HG03060 (cell line): ENCODE results near the gene MYDGF.

Source experiments
- ATAC-seq: cut with Tn5 transposase; IDR thresholded peaks from one replicate; pipeline ENCODE4 v1.9.1; 2021; ENCODE audit warnings: low read depth, moderate number of reproducible peaks; ENCODE audit not compliant: unreplicated experiment

Gene MYDGF

DNA sequence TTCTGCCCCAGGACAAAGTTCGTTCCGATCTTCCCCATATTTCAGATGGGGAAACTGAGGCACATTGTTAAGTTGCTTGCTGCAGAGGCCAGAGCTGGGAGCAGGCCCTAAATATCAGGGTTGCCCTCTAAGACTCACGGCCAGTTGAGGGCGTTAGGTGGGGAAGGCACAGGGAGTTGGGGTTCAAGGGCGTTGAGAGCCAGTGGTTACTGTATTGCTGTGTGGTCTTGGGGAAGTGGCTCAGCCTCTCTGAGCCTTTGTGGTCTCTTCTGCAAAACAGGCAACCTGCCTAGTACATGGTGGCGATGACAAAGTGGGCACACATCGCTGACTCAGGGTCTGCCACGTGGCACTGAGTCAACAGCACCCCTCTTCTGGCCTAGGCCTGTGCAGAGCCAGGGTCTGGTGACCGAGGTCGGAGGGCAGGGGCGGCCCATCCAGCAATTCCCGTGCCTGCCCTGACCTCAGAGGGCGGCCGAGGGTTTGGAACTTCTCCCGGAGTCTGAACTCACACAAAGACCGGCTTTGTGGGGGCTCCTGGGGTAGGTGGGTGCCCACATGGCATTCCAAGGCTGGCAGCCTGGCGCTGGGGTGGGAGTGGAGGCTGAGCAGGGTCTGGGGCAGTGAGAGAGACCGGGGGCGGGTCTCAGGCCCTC is 20.6 kb downstream of the MYDGF start:
- no peak for ATAC-seq

- no peak for ATAC-seq
These were observed 22.2 kb downstream of the MYDGF start for GRCh38 chr19:4647676-4648644.

DNA sequence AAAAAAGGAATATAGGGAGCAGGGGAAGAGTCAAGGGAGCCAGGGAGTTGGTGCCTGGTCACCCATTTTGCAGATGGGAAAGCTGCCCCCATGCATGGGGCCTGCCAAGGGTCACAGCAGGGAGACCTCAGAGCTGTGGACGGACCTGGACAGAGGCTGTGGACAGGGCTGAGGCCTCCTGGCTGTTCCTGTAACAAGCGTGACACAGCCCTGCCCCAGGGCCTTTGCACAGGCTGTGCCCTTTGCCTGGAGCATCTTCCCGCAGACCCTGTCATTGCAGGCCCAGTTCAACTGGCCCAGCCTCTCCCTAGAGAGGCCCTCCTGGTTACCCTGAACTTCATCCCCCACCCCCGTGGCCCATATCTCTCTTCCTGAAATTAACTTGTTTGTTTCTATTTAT is 24.4 kb downstream of the MYDGF start:
- ATAC-seq = no peak

DNA sequence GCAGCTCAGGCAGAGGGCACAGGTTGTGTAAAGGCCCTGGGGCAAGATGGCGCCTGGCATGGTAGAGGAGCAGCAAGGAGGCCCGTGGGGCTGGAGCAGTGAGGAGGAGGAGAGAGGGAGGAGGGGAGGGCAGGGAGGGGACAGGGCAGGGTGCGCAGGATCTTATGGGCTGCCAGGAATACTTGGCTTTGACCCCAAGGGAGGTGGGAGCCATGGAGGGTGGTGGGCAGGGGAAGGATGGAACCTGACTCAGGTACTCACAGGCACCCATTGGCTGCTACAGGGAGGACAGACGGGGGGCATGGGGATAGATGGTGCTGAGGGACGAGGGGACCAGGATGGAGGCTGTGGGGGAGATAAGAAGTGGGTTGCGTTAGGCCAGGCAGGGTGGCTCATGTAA is 27.5 kb downstream of the MYDGF start:
- no peak for ATAC-seq

GRCh38 chr19:4641132-4641531 is 29.0 kb downstream of the MYDGF start:
- ATAC-seq = no peak

- no peak for ATAC-seq
These were observed 29.7 kb downstream of the MYDGF start for GRCh38 chr19:4640247-4641000.

- ATAC-seq = peak; percentile 15
These were observed 30.5 kb downstream of the MYDGF start for GRCh38 chr19:4639531-4640246.

DNA sequence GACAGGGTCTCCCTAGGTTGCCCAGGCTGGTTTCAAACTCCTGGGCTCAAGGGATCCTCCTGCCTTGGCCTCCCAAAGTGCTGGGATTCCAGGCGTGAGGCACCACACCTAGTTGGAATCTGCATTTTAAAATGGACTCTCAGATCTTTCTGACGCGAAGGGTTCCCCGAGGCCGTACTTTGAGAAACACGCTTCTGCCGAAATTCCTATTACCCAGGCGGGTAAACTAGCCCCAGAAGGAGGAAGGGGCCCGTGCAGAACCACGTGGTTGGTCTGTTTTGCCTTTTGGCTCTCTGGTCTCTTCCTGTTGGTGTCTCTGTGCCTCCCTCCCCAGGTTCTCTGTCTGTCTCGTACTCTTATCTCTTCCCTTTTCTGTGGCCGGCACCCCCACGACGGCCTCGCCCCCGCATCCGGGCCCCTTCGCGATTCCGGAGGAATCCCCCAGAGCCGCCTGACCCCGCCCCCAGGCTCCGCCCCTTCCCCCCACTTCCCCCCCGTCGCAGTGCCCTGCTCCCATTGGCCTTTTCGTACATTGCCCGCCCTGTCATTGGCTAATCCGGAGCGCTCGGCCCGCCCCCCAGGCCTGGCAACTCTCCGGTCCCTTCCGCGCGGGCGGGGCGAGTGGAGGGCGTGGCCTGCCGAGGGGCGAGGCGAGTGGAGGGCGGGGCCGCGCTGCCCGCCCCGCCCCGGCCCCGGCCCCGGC is 31.2 kb downstream of the MYDGF start, which contains the start of gene TNFAIP8L1:
TSS of gene TNFAIP8L1 (plus strand) at position 689 of the 703 bp plus-strand sequence. CDS start 12,354 bp downstream, outside the sequence.
- ATAC-seq = peak; percentile 53

GRCh38 chr19:4638317-4638716 is 31.8 kb downstream of the MYDGF start:
- no peak for ATAC-seq

DNA sequence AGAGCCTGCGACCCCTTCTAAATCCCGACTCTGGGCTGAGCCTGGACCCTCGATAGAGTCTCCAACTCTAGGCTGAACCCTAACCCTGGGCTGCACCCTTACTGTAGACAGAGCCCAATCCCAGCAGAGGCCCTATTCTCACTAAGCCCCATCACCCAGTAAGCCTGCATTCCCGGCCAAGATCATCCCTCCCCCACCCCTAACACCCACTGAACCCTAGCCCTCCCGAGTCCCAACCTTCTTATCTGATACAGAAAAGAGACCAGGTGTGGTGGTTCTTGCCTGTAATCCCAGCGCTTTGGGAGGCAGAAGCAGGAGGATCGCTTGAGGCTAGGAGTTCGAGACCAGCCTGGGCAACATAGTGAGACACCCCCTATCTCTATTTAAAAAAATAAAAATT is 33.4 kb downstream of the MYDGF start:
- ATAC-seq = no peak

DNA sequence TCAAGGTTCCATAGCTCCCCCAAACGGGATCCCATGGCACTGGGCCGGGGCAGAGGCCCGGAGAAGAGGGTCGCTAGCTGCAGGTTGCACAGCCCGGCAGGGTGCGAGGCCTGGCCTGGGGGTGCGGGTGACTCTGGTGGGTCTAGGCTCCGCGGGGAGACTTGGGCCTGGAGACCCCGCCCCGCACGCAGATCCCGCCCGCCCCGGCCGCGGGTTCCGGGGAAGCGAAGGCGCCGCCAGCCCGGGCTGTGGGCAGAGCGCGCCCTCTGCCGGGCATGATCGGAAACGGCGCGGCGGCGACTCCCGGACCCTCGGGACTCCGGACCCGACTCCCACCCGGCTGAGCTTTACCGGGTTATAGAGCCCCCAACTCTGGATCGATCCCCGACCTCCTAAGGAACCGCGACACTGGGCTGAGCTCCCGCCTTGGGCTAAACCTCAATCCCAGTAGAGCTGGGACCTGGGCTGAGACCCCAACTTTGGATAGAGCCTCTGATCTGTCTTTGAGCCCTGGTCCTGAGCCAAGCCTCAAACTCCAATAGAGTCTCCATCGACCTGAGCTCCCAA is 33.9 kb downstream of the MYDGF start:
- ATAC-seq = no peak

DNA sequence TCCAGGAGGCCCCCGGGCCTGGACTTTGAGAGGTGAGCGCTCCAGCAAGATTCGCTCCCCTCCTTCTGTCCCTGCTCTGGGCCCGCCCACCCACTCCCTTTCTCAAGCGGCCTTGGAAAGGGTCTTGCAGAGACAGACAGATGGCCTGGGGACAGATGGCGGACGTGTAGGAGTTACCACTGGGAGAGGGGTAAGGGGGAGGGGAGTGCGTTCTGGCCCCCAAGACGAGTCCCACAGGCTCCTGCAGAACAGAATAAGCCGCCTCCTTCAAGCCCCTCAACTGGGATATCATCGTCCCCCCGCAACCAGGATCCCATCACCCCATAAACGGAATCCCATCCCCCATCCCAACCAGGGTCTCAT is 34.4 kb downstream of the MYDGF start:
- ATAC-seq = no peak

GRCh38 chr19:4633140-4633967 is 36.8 kb downstream of the MYDGF start:
- no peak for ATAC-seq

DNA sequence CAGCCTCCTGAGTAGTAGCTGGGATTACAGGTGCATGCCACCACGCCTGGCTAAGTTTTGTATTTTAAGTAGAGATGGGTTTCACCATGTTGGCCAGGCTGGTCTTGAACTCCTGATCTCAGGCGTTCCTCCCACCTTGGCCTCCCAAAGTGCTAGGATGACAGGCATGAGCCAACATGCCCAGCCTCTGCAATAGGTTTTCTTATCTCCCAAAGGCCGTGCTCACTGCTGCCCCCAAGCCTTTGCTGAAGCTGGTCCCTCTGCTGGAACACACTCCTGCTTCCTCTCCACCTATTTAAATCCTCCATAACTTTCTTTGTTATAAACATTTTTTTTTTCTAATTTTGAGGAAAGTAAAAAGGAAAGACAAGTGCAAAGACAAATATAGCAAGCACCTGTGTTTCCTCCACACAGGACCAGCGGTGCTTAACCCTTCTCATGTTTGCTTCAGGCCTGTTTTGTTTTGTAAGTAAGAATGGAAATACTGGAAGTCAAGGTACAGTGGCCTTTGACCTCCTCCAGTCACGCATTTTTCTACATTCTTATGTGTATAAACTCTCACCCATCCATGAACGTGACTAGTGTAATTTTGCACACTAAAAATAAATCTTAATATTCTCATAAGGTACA is 45.3 kb downstream of the MYDGF start:
- no peak for ATAC-seq

- ATAC-seq = no peak
These were observed 45.8 kb downstream of the MYDGF start for GRCh38 chr19:4624301-4624700.

GRCh38 chr19:4622695-4623421 is 47.3 kb downstream of the MYDGF start:
- ATAC-seq = no peak

- no peak for ATAC-seq
These were observed 49.5 kb downstream of the MYDGF start for GRCh38 chr19:4620675-4621074.
